HepG2 (cell line): ENCODE measurements around the gene ISCA2. TPM values are rescaled to one million over a fixed set of nuclear protein-coding genes. Genes with fewer than 3 reads are reported as not detected.
A peak's percentile ranks its signal among the peaks of the same experiment; 100 is the strongest.

ENCODE experiments used
- CHD4 ChIP-seq: fragments of 200-600 bp; sonication (generic); IDR thresholded peaks from 2 replicates; pipeline ENCODE4 v1.7.0; 2017; ENCODE audit warnings: mild to moderate bottlenecking, low read length, borderline replicate concordance
- ELF4 ChIP-seq: sonication (generic); formaldehyde crosslinking; IDR thresholded peaks from 2 replicates; pipeline ENCODE4 v1.5.0; 2020; ENCODE audit warnings: missing genetic modification reagents, mild to moderate bottlenecking, moderate library complexity, borderline replicate concordance
- FOXA1 ChIP-seq, 2 experiments: fragments of 450-650 bp in 1 of 2; sonication (generic) in 1 of 2; formaldehyde crosslinking in 1 of 2; IDR thresholded peaks; 2 replicates each; pipeline versions ENCODE4 v1.4.0 to v1.6.1; 2016 to 2020; ENCODE audit warnings: missing genetic modification reagents in 1 of 2
- MATR3 ChIP-seq: sonication (generic); formaldehyde crosslinking; IDR thresholded peaks from 2 replicates; pipeline ENCODE4 v1.4.0; 2020; ENCODE audit warnings: missing genetic modification reagents
- NAIF1 ChIP-seq: sonication (generic); formaldehyde crosslinking; IDR thresholded peaks from 2 replicates; pipeline ENCODE4 v1.5.0; 2020; ENCODE audit warnings: mild to moderate bottlenecking, missing genetic modification reagents, borderline replicate concordance
- PAXIP1 ChIP-seq: sonication (generic); formaldehyde crosslinking; conservative IDR thresholded peaks from 2 replicates; pipeline ENCODE4 v1.4.0; 2020; ENCODE audit warnings: mild to moderate bottlenecking, missing genetic modification reagents, moderate library complexity
- SMAD3 ChIP-seq: sonication (generic); formaldehyde crosslinking; IDR thresholded peaks from 2 replicates; pipeline ENCODE4 v1.4.0; 2020; ENCODE audit warnings: missing genetic modification reagents
- YEATS2 ChIP-seq: sonication (generic); formaldehyde crosslinking; IDR thresholded peaks from 2 replicates; pipeline ENCODE4 v1.4.0; 2020; ENCODE audit warnings: missing genetic modification reagents, borderline replicate concordance
- ZBTB40 ChIP-seq, 2 experiments: fragments of 450-650 bp in 1 of 2; sonication (generic) in 1 of 2; formaldehyde crosslinking in 1 of 2; IDR thresholded peaks; 2 replicates each; pipeline versions ENCODE4 v1.6.1 to v1.8.0; 2016 to 2022; ENCODE audit warnings: antibody characterized with exemption in 1 of 2, mild to moderate bottlenecking in 1 of 2, missing genetic modification reagents in 1 of 2
- ZBTB8A ChIP-seq: sonication (generic); formaldehyde crosslinking; IDR thresholded peaks from 2 replicates; pipeline ENCODE4 v1.4.0; 2020; ENCODE audit warnings: mild to moderate bottlenecking, low read depth, missing genetic modification reagents, borderline replicate concordance
- ZFP62 ChIP-seq: sonication (generic); formaldehyde crosslinking; IDR thresholded peaks from 2 replicates; pipeline ENCODE4 v1.4.0; 2020; ENCODE audit warnings: missing genetic modification reagents
- ZNF12 ChIP-seq: sonication (generic); formaldehyde crosslinking; IDR thresholded peaks from 2 replicates; pipeline ENCODE4 v1.5.0; 2020; ENCODE audit warnings: missing genetic modification reagents
- ZNF207 ChIP-seq: fragments of 450-650 bp; IDR thresholded peaks from 2 replicates; pipeline ENCODE4 v1.6.1; 2016; ENCODE audit warnings: antibody characterized with exemption, borderline replicate concordance
- ZNF24 ChIP-seq: fragments of 450-650 bp; IDR thresholded peaks from 2 replicates; pipeline ENCODE4 v1.6.1; 2017; ENCODE audit warnings: antibody characterized with exemption, mild to moderate bottlenecking
- ZNF260 ChIP-seq: sonication (generic); formaldehyde crosslinking; IDR thresholded peaks from 2 replicates; pipeline ENCODE4 v1.4.0; 2020; ENCODE audit warnings: missing genetic modification reagents, low read depth, mild to moderate bottlenecking, borderline replicate concordance
- ZNF292 ChIP-seq: sonication (generic); formaldehyde crosslinking; IDR thresholded peaks from 2 replicates; pipeline ENCODE4 v1.8.1; 2022; ENCODE audit warnings: mild to moderate bottlenecking, low read depth, missing genetic modification reagents, borderline replicate concordance
- ZNF709 ChIP-seq: sonication (generic); formaldehyde crosslinking; IDR thresholded peaks from 2 replicates; pipeline ENCODE4 v1.5.0; 2020; ENCODE audit warnings: mild to moderate bottlenecking, missing genetic modification reagents
- polyA plus RNA-seq, 8 experiments: library from polyadenylated mRNA; depleted of rRNA in 3 of 8; stranded (reverse) in 7 of 8; unstranded in 1 of 8; fragments of >200 nt; fragmentation: Illumina TruSeq in 4 of 8; extraction: Trizol in 4 of 8; gene quantifications; 2 replicates each; pipeline versions ENCODE4 v1.2.1 to v1.2.3, GENCODE V29; 2011 to 2016; ENCODE audit warnings: low read depth in 4 of 8, missing spikeins in 1 of 8, mixed read lengths in 1 of 8; ENCODE audit not compliant: insufficient read depth in 1 of 8
- total RNA-seq, 5 experiments: library from RNA; depleted of rRNA; stranded (reverse); fragments of >200 nt; fragmentation: Illumina TruSeq; extraction: Trizol; gene quantifications; 2 replicates each; pipeline ENCODE4 v1.2.3, GENCODE V29; 2016; ENCODE audit warnings: low read depth in 1 of 5

ISCA2 gene
- total and polyA plus RNA-seq, 2 of the 13 experiments (the other 11 are each of a cell fraction or from before 2014, with no cell fraction given) = 32.1 to 43.4 TPM

- TF ChIP-seq YEATS2 (no peak), ZNF260 (CRISPR knock-in tag) (no peak), ZNF24 (no peak), ZNF207 (no peak), PAXIP1 (CRISPR knock-in tag) (peak; percentile 58; the same call in 1 of the 2 replicates), ZBTB8A (CRISPR knock-in tag) (no peak), ZBTB40 (IDR thresholded peaks at IDR 0.05) (no peak), ZBTB40 (CRISPR knock-in tag; IDR thresholded peaks at IDR 0.05) (peak; percentile 68), ZNF292 (CRISPR knock-in tag) (0 out of 2 replicates have a peak, but pooled peaks have one; percentile 21), NAIF1 (CRISPR knock-in tag) (no peak; the same call in 1 of the 2 replicates), MATR3 (CRISPR knock-in tag) (no peak), ZNF12 (CRISPR knock-in tag) (no peak), ZFP62 (no peak), CHD4 (no peak), FOXA1 (IDR thresholded peaks at IDR 0.05) (no peak), FOXA1 (CRISPR knock-in tag; IDR thresholded peaks at IDR 0.05) (no peak), ELF4 (no peak), SMAD3 (CRISPR knock-in tag) (0 out of 2 replicates have a peak, but pooled peaks have one; percentile 14), ZNF709 (0 out of 2 replicates have a peak, but pooled peaks have one; percentile 31)
Measured at GRCh38 chr14:74492776-74493342, 706 bp upstream of the ISCA2 start, which contains the start of gene NPC2 (continued).
